CD4-positive, alpha-beta T cell treated with Interleukin-10 for 1 hour (primary cell): ENCODE data around the gene DDRGK1.

Source experiments
- DNase-seq: peaks from one replicate; pipeline ENCODE4 v3.0.0-alpha.2; 2020

Gene DDRGK1

GRCh38 chr20:3204124-3204794 is at the start of gene DDRGK1:
Gene DDRGK1, minus strand, starts transcription at chr20:3204682. Its CDS starts 55 bp downstream, at chr20:3204627.
- DNase-seq, result peak; percentile 93

- DNase-seq, result no peak
Measured at GRCh38 chr20:3251806-3252205, 47.3 kb upstream of the DDRGK1 start.

GRCh38 chr20:3250091-3250504 is 45.6 kb upstream of the DDRGK1 start:
- DNase-seq, result no peak

GRCh38 chr20:3248993-3249347 is 44.5 kb upstream of the DDRGK1 start:
- DNase-seq, result no peak

GRCh38 chr20:3248167-3248992 is 43.9 kb upstream of the DDRGK1 start:
- DNase-seq, result peak; percentile 9

GRCh38 chr20:3247638-3248037 is 43.2 kb upstream of the DDRGK1 start:
- no peak for DNase-seq

GRCh38 chr20:3246682-3247081 is 42.2 kb upstream of the DDRGK1 start:
- DNase-seq, result no peak

- no peak for DNase-seq
Measured at GRCh38 chr20:3245711-3246110, 41.2 kb upstream of the DDRGK1 start.

GRCh38 chr20:3245156-3245555 is 40.7 kb upstream of the DDRGK1 start:
- no peak for DNase-seq

- DNase-seq, result no peak
Measured at GRCh38 chr20:3244613-3245012, 40.1 kb upstream of the DDRGK1 start.

GRCh38 chr20:3243718-3244358 is 39.4 kb upstream of the DDRGK1 start:
- no peak for DNase-seq

- DNase-seq, result no peak
Measured at GRCh38 chr20:3242172-3242692, 37.8 kb upstream of the DDRGK1 start.

- DNase-seq, result no peak
Measured at GRCh38 chr20:3240776-3241363, 36.4 kb upstream of the DDRGK1 start.

GRCh38 chr20:3239867-3240775 is 35.6 kb upstream of the DDRGK1 start:
- no peak for DNase-seq

GRCh38 chr20:3239026-3239866 is 34.8 kb upstream of the DDRGK1 start, which contains the start of gene SLC4A11:
Gene SLC4A11, minus strand, starts transcription at chr20:3239190. Its CDS starts 53 bp downstream, at chr20:3239137.
- DNase-seq, result peak; percentile 31

- DNase-seq, result peak; percentile 41
Measured at GRCh38 chr20:3238616-3239025, 34.1 kb upstream of the DDRGK1 start.

GRCh38 chr20:3237958-3238615 is 33.6 kb upstream of the DDRGK1 start:
- DNase-seq, result no peak

GRCh38 chr20:3237011-3237957 is 32.8 kb upstream of the DDRGK1 start:
- DNase-seq, result no peak

GRCh38 chr20:3235666-3236324 is 31.3 kb upstream of the DDRGK1 start:
- DNase-seq, result no peak
